Measurements from ENCODE around the gene LTN1.

- TF ChIP-seq CTCF (IDR thresholded peaks at IDR 0.05; ENCODE audit: insufficient read depth, low read depth, low read length) (no peak), EZH2 (IDR thresholded peaks at IDR 0.05; ENCODE audit: insufficient read depth, low read length) (no peak)
These were observed 6.0 kb downstream of the LTN1 start for GRCh38 chr21:28986677-28987076.

All from astrocyte (in vitro differentiated cells and primary cell).